ENCODE results near the gene PCDHB15. TPM values are rescaled to one million over a fixed set of nuclear protein-coding genes. Genes with fewer than 3 reads are reported as not detected.

The PCDHB15 gene
- total RNA-seq, 4 donors from 2014 or later: 0.09 to 1.3 (median 1.0) TPM

DNA sequence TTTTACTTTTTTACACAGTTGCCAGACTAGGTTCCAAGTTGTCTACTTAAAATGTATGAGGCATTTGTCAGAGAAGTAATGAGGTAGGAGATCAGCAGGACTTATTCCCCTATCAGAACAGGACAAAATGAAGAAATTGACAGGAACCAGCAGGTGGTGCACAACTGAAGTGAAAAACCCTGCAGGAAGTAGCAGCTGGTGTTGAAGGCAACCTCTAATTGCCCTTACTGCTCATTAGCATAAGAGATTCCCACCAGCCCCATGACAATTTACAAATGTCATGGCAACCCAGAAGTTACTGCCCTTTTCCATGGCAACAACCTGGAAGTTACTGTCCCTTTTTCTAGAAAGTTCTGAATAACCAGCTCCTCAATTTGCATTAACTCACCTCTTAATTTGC, 5.4 kb downstream of the PCDHB15 start:
- TF ChIP-seq, protein P1, sequence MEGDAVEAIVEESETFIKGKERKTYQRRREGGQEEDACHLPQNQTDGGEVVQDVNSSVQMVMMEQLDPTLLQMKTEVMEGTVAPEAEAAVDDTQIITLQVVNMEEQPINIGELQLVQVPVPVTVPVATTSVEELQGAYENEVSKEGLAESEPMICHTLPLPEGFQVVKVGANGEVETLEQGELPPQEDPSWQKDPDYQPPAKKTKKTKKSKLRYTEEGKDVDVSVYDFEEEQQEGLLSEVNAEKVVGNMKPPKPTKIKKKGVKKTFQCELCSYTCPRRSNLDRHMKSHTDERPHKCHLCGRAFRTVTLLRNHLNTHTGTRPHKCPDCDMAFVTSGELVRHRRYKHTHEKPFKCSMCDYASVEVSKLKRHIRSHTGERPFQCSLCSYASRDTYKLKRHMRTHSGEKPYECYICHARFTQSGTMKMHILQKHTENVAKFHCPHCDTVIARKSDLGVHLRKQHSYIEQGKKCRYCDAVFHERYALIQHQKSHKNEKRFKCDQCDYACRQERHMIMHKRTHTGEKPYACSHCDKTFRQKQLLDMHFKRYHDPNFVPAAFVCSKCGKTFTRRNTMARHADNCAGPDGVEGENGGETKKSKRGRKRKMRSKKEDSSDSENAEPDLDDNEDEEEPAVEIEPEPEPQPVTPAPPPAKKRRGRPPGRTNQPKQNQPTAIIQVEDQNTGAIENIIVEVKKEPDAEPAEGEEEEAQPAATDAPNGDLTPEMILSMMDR (IDR thresholded peaks at IDR 0.05): no peak
- no peak for TF ChIP-seq POLR2A (IDR thresholded peaks at IDR 0.05)
- intact Hi-C loops (cut with DNase I): no loop called here
- Histone ChIP-seq H3K4me1 (no peaks in the 10 kb centered on the region), H3K36me3 (no peaks in the 10 kb centered on the region), H3K27me3 (no peaks in the 10 kb centered on the region), H3K9me3 (peaks cover 0 to 100% (median 87%) of the 10 kb centered on the region in 3 donors), H3K27ac (no peak overlapping the region), H3K4me3 (no peak overlapping the region)
- DNase-seq: no peak

DNA sequence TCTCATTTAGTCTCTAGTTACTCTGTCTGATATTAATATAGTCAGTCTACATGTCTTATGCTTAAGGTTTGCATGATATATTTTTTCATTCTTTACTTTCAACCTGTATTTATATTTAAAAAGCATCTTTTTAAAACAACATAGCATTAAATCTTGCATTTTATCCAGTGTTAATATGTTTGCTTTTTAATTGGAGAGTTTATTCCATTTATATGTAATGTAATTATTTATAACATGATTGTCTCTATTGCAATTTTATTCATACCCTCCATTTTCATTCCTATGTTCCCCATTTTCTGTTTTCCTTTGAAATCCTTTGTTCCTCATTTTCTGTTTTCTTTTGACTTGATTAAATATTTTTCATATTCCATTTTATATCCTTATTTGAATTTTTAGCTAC, 13.3 kb downstream of the PCDHB15 start:
- intact Hi-C loops (cut with DNase I): no loop called here
- TF ChIP-seq, protein P1 (IDR thresholded peaks at IDR 0.05): no peak
- no peak for TF ChIP-seq POLR2A (IDR thresholded peaks at IDR 0.05)
- Histone ChIP-seq H3K4me3 (no peak overlapping the region), H3K36me3 (no peaks in the 10 kb centered on the region), H3K27ac (no peak overlapping the region), H3K4me1 (no peaks in the 10 kb centered on the region), H3K27me3 (no peaks in the 10 kb centered on the region), H3K9me3 (peaks cover 11 to 100% (median 96%) of the 10 kb centered on the region in 3 donors)
- DNase-seq: no peak

DNA sequence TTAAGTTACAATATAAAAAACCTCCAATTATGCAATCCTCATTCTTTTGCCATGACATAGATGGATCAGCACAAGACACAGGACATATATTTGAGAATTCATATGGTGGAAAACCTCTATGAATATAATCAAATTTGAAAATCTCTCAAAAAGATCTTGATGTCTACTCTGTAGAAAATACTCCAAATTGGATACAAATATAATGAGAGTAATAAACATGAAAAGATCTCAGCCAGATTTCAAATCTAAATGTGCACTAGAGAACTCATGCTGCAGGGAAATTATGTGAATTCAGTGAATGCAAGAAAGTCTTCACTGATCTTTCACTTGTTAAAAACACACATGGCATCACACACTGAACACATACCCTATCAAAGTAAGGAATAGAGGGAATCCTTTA, 13.8 kb downstream of the PCDHB15 start:
- no peaks in the 10 kb centered on the region for H3K36me3 ChIP-seq
- intact Hi-C loops (cut with DNase I): no loop called here
- H3K9me3 ChIP-seq: peaks cover 11 to 100% (median 96%) of the 10 kb centered on the region in 3 donors

DNA sequence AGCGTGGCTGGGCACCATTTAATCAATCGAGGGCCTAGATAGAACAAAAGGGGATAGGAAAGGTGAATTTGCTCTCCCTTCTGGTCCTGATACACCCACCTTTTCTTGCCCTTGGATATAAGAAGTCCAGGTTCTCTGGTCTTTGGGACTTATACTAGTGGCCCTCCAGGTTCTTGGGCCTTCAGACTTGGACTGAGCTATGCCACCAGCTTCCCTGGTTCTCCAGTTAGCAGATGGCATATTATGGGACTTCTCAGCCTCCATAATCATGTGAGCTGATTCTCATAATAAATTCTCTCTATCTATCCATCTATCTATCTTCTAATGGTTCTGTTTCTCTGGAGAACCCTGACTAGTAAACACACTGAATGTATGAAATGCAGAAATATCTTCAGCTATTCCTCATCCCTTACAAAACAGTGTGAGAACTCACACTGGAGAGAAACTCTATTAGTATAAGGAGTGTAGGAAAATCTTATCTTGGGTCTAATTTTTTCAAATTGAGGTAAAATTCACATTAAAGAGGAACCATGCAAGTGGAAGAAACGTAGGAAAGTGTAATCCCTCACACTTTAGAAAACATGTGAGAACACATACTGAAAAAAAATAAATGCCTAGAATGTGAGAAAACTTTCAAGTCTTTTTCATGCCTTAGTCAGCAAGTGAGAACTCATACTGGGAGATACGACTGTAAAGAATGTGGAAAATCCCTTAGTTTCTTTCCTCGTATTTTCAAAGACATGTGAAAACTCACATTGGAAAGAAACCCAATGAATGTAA, 15.5 kb downstream of the PCDHB15 start:
- Histone ChIP-seq H3K4me1 (no peaks in the 10 kb centered on the region), H3K9me3 (peaks cover 15 to 100% (median 98%) of the 10 kb centered on the region in 3 donors), H3K4me3 (no peak overlapping the region), H3K36me3 (no peaks in the 10 kb centered on the region), H3K27ac (no peak overlapping the region), H3K27me3 (no peaks in the 10 kb centered on the region)
- intact Hi-C loops (cut with DNase I): no loop called here
- WGBS, 2 donors: 61 to 70% methylated on average over 5 of the region's 5 CpGs
- DNase-seq: no peak
- TF ChIP-seq POLR2A (IDR thresholded peaks at IDR 0.05): no peak
- TF ChIP-seq, protein P1 (IDR thresholded peaks at IDR 0.05): no peak

More for the DNA sequence above, 13.8 kb downstream of the PCDHB15 start:
- Histone ChIP-seq H3K4me1 (no peaks in the 10 kb centered on the region), H3K27ac (no peak overlapping the region), H3K27me3 (no peaks in the 10 kb centered on the region), H3K4me3 (no peak overlapping the region)
- DNase-seq: no peak
- TF ChIP-seq POLR2A (IDR thresholded peaks at IDR 0.05): no peak
- TF ChIP-seq, protein P1 (IDR thresholded peaks at IDR 0.05): no peak

DNA sequence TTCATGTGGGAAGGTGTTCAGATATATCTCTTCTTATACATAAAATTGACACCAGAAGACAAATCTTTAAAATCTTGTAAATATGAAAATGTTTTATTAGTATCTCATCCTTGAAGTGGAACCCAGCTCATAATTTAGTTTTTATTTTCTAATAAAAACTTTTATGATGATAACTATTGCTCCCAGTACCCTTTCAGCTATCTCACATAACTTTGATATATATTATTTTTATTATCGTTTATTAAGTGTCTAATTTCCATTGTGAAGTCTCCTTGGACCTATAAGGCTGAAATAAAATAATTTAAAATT, 16.0 kb downstream of the PCDHB15 start:
- Histone ChIP-seq H3K4me3 (no peak overlapping the region), H3K9me3 (peaks cover 15 to 100% (median 99%) of the 10 kb centered on the region in 3 donors), H3K27me3 (no peaks in the 10 kb centered on the region), H3K36me3 (no peaks in the 10 kb centered on the region), H3K27ac (no peak overlapping the region), H3K4me1 (no peaks in the 10 kb centered on the region)
- 43 to 75% methylated on average over 1 of the region's 1 CpG for WGBS, 2 donors
- intact Hi-C loops (cut with DNase I): no loop called here
- no peak for TF ChIP-seq POLR2A (IDR thresholded peaks at IDR 0.05)
- DNase-seq: no peak

DNA sequence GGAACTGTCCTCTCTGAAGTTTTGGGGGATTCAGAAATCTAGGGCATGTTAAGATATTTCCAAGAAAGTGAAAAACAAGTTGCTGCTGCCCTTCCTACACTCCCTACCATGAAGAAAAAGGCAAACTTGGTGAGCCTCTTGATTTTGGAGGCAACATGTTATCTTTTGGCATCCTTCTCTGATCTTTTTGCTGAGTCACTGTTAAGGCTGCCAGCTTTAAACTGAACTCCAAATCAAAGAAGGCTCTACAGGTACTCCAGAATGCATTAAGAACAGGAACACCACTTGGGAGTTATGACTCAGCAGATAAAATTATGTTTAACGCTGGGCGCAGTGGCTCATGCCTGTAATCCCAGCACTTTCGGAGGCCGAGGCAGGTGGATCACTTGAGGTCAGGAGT, 24.0 kb downstream of the PCDHB15 start:
- intact Hi-C loops (cut with DNase I): no loop called here
- no peaks in the 10 kb centered on the region for H3K36me3 ChIP-seq
- TF ChIP-seq POLR2A (IDR thresholded peaks at IDR 0.05): no peak
- TF ChIP-seq, protein P1 (IDR thresholded peaks at IDR 0.05): no peak
- no peak overlapping the region for H3K4me3 ChIP-seq
- no peaks in the 10 kb centered on the region for H3K27me3 ChIP-seq
- H3K27ac ChIP-seq: no peak overlapping the region
- peaks cover 3 to 100% (median 93%) of the 10 kb centered on the region in 3 donors for H3K9me3 ChIP-seq
- 90 to 97% methylated on average over 4 of the region's 4 CpGs for WGBS, 2 donors
- DNase-seq: no peak
- no peaks in the 10 kb centered on the region for H3K4me1 ChIP-seq
